HepG2 (cell line): ENCODE results near the gene KCNMA1. TPM values are rescaled to one million over a fixed set of nuclear protein-coding genes. Genes with fewer than 3 reads are reported as not detected.

Experiments used
- ARHGAP35 ChIP-seq: sonication (generic); formaldehyde crosslinking; IDR thresholded peaks from 2 replicates; pipeline ENCODE4 v1.9.0; 2022; ENCODE audit warnings: mild to moderate bottlenecking, inconsistent platforms, moderate library complexity, missing genetic modification reagents, borderline replicate concordance
- CTCF ChIP-seq: sonication (generic); formaldehyde crosslinking; IDR thresholded peaks from 2 replicates; pipeline ENCODE4 v1.5.0; 2020; ENCODE audit warnings: mild to moderate bottlenecking, missing genetic modification reagents, moderate library complexity
- DR1 ChIP-seq: sonication (generic); formaldehyde crosslinking; IDR thresholded peaks from 2 replicates; pipeline ENCODE4 v1.8.0; 2021; ENCODE audit warnings: mild to moderate bottlenecking, missing genetic modification reagents, inconsistent platforms
- JUND ChIP-seq: sonication (generic); formaldehyde crosslinking; IDR thresholded peaks from 2 replicates; pipeline ENCODE4 v1.8.0; 2022; ENCODE audit warnings: mild to moderate bottlenecking, missing genetic modification reagents
- KLF15 ChIP-seq: sonication (generic); formaldehyde crosslinking; IDR thresholded peaks from 2 replicates; pipeline ENCODE4 v1.8.1; 2023; ENCODE audit warnings: borderline replicate concordance, mild to moderate bottlenecking, inconsistent platforms, missing genetic modification reagents, mixed read lengths
- PLSCR1 ChIP-seq: sonication (generic); formaldehyde crosslinking; IDR thresholded peaks from 2 replicates; pipeline ENCODE4 v1.5.0; 2020; ENCODE audit warnings: missing genetic modification reagents, mild to moderate bottlenecking, borderline replicate concordance
- PREB ChIP-seq: sonication (generic); formaldehyde crosslinking; IDR thresholded peaks from 2 replicates; pipeline ENCODE4 v1.4.0; 2020; ENCODE audit warnings: missing genetic modification reagents
- STAG1 ChIP-seq: sonication (generic); formaldehyde crosslinking; IDR thresholded peaks from 2 replicates; pipeline ENCODE4 v1.4.0; 2020; ENCODE audit warnings: missing genetic modification reagents
- ZFP82 ChIP-seq: sonication (generic); formaldehyde crosslinking; IDR thresholded peaks from 2 replicates; pipeline ENCODE4 v1.5.1; 2020; ENCODE audit warnings: mild to moderate bottlenecking, missing genetic modification reagents, borderline replicate concordance
- ZKSCAN8 ChIP-seq: IDR thresholded peaks from 2 replicates; pipeline ENCODE4 v1.6.1; 2016; ENCODE audit warnings: borderline replicate concordance, missing genetic modification reagents, missing compliant biosample characterization
- ZMYM3 ChIP-seq: sonication (generic); formaldehyde crosslinking; IDR thresholded peaks from 2 replicates; pipeline ENCODE4 v1.5.1; 2020; ENCODE audit warnings: mild to moderate bottlenecking, missing genetic modification reagents
- ZNF253 ChIP-seq: sonication (generic); formaldehyde crosslinking; IDR thresholded peaks from 2 replicates; pipeline ENCODE4 v1.8.0; 2022; ENCODE audit warnings: mild to moderate bottlenecking, missing genetic modification reagents, borderline replicate concordance
- polyA plus RNA-seq, 8 experiments: library from polyadenylated mRNA; depleted of rRNA in 3 of 8; stranded (reverse) in 7 of 8; unstranded in 1 of 8; fragments of >200 nt; fragmentation: Illumina TruSeq in 4 of 8; extraction: Trizol in 4 of 8; gene quantifications; 2 replicates each; pipeline versions ENCODE4 v1.2.1 to v1.2.3, GENCODE V29; 2011 to 2016; ENCODE audit warnings: low read depth in 4 of 8, missing spikeins in 1 of 8, mixed read lengths in 1 of 8; ENCODE audit not compliant: insufficient read depth in 1 of 8
- total RNA-seq, 5 experiments: library from RNA; depleted of rRNA; stranded (reverse); fragments of >200 nt; fragmentation: Illumina TruSeq; extraction: Trizol; gene quantifications; 2 replicates each; pipeline ENCODE4 v1.2.3, GENCODE V29; 2016; ENCODE audit warnings: low read depth in 1 of 5
- TF ChIP-seq, protein P1 (sequence below): sonication (generic); formaldehyde crosslinking; IDR thresholded peaks from 2 replicates; pipeline ENCODE4 v1.5.1; 2020; ENCODE audit warnings: missing genetic modification reagents, mild to moderate bottlenecking, borderline replicate concordance

Gene KCNMA1
- total and polyA plus RNA-seq, 2 of the 13 experiments (the other 11 are each of a cell fraction or from before 2014, with no cell fraction given), result 0.02 TPM; not detected in 1

- TF ChIP-seq PREB (CRISPR knock-in tag), result no peak
- TF ChIP-seq JUND (CRISPR knock-in tag), result no peak
- TF ChIP-seq ZNF253 (CRISPR knock-in tag), result no peak
- TF ChIP-seq ZKSCAN8 (CRISPR knock-in tag), result no peak
- TF ChIP-seq CTCF, result peak; percentile 30; the same call in 1 of the 2 replicates
- TF ChIP-seq, protein P1, sequence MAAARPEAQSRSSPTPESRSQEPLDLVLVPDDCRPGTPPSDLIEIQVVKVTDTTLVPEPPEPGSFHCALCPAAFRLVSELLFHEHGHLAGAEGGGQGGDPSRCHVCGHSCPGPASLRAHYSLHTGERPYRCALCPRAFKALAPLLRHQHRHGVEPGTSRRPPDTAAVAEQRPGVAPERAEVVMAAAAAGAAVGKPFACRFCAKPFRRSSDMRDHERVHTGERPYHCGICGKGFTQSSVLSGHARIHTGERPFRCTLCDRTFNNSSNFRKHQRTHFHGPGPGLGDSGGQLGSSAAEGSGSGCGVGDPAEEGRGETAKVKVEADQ (CRISPR knock-in tag), result no peak
- no peak for TF ChIP-seq KLF15 (CRISPR knock-in tag)
- TF ChIP-seq PLSCR1, result no peak
- TF ChIP-seq ZFP82, result no peak
- TF ChIP-seq ZMYM3, result no peak
- TF ChIP-seq DR1, result no peak
- TF ChIP-seq ARHGAP35 (CRISPR knock-in tag), result no peak
- peak; percentile 35; the same call in 1 of the 2 replicates for TF ChIP-seq STAG1 (CRISPR knock-in tag)
Observed at GRCh38 chr10:77377678-77378352, 259.8 kb downstream of the KCNMA1 start (continued).
